HG02763 (cell line): ENCODE data around the gene SLC5A4.

Source experiments
- ATAC-seq: cut with Tn5 transposase; IDR thresholded peaks from one replicate; pipeline ENCODE4 v1.9.1; 2021; ENCODE audit warnings: mild to moderate bottlenecking, moderate library complexity; ENCODE audit not compliant: unreplicated experiment

SLC5A4 gene

DNA sequence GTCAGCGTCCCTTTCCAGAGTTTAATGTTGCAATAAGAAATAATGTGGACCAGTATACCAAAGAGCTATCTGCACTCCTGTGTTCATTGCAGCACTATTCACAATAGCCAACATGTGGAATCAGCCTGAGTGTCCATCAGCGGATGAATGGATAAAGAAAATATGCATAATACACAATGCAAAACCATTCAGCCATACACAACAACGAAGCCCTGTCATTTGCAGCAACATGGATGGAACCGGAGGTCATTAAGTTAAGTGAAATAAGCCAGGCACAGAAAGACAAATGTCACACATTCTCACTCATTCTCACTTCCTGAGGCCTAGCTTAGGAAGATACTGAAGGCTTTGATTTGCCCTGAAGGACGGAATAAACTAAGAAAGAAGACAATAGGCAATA lies 22.1 kb downstream of the SLC5A4 start:
- ATAC-seq, result no peak

DNA sequence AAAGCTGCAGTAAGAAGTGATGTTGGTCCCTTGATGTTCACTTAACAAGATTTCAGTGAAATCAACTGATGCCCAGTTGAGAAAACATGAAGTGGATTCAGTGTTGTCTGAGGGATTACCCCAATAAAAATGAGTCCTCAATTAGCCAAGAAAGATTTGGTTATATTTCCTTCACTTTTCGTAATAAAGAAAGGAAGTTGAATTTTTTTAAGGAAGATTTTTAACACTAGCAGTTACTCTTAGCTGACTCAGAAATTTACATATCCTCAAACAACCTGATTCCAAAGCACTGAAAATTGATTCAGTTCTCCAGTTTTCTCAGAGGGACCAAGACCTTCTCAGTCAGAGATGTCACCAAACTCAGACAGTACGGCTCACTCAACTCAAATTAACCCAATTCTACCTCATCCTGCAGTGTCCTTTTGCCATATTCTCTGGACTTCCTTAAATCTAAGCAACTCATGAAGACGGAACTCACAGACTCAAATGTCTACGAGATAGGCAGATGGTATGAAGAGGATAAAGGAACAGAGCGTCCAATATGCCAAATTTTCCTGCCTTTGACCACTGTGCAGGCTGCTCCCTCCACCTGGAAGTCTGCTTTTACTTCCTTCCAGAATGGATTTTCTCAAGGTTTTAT lies 22.8 kb downstream of the SLC5A4 start:
- no peak for ATAC-seq

DNA sequence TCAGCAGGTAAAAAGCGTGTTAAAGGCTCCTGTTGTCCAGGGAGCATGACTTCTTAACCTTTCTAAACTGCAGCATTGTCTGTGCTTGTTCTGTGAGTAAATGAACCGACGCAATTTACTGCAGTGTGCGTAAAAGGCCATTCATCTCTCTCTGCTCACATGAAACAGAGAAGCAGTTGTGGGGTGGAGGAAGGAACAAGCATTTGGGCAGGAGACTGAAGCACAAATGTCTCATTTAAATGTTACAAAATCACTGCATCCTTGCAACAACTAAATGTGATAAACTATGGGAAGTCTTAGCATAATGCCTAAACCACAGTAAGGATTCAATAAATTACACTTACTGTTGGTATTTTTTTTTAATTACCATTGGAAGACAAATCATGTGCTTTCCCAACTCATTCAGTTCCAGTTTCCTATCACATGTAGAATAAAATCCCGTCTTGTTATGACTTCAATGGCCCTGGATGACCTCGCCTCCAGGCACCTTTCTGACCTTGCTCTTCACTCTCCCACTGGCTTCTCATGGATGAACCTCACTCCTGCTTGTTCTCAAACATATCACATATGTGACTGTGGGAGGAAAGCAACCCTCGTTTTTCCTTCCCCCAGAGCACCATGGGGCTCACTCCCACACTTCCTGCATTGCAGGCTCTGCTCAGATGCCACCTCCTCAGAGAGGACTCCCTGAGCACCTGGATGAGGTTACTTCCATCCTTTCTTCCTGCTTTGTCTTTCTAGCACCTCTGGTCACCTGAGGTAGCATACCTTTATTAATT lies 28.6 kb downstream of the SLC5A4 start:
- ATAC-seq, result no peak

DNA sequence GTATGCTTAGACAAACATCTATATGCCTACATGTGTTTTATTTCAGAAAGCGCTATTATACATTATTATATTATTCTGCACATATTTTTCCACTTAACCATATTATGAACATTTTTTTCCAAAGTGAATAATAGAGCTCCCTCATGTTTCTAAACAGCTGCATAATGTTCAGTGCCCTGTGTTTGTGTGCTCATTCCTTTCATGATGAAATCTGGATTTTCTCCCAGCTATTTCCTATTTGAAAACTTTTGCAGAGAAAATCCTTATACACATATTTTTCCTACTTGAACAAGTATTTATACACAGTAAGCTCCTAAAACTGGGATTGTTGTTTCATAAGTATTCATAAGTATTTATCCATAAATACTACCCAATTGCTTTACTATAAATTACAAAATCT lies 32.2 kb downstream of the SLC5A4 start:
- no peak for ATAC-seq

DNA sequence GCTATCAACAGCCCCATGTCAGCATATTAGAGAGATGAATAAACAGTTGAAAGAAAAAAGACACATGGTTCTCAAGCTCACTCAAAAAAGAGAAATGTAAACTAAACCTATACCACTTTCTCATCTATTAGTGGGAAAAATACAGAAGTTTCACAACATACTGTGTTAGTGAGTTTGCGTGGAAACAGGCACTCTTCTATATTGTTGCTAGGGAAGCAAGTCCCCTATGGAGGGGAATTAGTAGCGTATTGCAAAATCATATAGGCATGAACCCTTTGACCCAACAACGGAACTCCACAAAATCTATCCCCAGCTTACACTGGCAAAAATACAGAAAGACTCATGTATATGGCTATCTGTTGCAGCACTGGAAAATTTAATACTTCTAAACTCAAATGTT lies 36.1 kb downstream of the SLC5A4 start:
- no peak for ATAC-seq

DNA sequence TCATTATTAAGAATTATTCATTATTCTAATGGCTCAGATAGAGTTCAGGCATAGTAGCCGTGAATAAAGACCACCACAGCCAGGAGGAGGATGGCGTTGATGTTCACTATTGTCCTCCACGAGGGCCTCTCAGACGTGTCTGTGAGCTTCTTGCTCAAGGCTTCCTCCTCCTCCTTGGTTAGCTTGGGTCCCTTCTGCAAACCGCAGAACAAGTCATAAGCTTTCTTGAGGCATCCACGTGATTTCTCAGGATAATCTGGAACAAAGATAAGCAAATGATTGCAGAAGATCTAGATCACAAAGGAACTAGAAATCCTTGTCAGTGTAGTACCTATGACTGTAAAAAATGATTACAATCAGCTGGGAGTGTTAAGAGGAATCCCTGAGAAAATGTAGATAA lies 36.7 kb downstream of the SLC5A4 start:
- no peak for ATAC-seq

DNA sequence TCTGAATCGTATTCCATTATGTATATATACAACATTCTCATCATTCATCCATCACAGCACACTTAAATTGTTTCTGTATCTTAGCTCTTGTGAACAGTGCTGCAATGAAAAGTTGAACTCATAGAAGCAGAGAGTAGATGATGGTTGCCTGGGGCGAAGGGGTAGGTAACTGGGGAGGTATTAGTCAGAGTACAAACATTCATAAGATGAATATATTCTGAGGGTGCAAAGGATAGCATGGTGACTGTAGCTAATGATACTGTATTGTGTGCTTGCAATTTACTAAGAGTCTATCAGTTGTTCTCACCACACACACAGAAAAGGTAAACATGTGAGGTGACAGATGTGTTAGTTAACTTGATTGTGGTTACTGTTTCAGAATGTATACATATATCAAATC lies 37.7 kb downstream of the SLC5A4 start:
- no peak for ATAC-seq

DNA sequence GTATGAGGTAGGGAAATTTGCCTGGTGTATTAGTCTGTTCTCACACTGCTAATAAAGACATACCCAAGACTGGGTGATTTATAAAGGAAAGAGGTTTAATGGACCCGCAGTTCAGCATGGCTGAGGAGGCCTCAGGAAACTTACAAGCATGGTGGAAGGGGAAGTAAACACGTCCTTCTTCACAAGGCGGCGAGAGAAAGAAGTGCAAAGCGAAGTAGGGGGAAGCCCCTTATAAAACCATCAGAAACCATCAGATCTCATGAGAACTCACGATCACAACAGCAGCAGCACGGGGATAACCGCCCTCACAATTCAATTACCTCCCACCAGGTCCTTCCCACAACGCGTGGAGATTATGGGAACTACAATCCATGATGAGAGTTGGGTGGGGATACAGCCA lies 38.2 kb downstream of the SLC5A4 start:
- ATAC-seq, result no peak

DNA sequence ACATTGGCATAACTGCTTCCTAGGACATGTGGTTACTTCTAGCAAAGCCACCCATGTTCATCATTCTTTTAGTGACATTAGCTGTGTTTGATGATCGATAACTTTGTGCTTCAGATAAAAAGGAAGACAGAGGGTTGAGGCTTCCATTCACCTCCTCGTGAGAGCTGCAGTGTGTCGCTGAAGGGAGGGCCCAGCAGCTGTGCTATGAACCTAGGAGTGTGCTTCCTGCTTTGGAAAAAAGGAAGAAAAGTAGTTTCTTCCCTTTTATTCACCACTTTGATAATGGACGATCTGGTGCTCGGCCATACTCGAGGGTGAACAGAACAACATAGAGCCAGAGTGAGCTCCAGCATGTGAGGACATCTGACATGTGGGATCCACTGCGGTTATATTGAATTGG lies 44.1 kb downstream of the SLC5A4 start:
- no peak for ATAC-seq

DNA sequence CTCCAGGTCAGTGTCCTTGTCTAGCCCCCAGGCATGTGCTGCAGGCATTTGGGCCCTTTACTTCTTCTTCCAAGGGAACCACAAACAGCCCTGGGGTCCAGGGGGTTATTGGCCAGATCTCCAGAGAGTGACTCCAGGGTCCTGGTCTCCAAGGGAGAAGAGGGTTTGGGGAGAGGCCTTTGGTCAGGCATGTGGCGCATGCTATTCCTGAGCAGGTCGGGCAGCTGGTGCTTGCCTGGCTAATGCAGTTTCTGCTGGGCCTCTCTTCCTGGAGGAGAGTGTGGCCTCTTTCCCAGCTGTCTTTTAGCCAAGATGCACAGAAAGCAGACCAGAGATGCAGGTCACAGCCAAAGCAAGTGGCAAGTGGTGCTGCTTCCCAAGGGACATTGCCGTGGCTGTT lies 46.5 kb downstream of the SLC5A4 start:
- ATAC-seq, result no peak

DNA sequence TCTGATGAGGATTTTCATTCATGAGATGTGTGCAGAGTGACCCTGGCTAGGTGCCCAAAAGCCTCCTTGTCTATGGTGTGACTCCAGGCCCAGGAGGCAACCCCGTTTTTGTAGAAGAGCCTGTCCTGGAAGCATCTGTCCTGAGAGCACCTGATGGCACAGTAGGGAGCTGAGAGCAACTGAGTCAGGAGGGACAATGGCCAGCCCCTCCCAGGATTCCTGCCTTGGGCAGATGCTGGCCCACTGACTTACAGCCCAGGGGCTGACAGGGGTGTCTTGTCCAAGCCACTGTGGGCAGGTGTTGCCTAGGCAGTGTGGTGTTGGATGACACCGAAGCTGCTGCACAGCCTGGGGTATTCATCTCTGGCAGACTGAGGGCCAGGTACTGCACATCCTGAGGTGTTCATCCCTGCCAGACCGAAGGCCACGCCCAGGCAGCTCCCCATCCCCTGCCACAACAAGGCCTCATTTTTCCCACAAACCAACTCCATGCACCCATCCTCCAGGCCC lies 47.1 kb downstream of the SLC5A4 start:
- no peak for ATAC-seq

DNA sequence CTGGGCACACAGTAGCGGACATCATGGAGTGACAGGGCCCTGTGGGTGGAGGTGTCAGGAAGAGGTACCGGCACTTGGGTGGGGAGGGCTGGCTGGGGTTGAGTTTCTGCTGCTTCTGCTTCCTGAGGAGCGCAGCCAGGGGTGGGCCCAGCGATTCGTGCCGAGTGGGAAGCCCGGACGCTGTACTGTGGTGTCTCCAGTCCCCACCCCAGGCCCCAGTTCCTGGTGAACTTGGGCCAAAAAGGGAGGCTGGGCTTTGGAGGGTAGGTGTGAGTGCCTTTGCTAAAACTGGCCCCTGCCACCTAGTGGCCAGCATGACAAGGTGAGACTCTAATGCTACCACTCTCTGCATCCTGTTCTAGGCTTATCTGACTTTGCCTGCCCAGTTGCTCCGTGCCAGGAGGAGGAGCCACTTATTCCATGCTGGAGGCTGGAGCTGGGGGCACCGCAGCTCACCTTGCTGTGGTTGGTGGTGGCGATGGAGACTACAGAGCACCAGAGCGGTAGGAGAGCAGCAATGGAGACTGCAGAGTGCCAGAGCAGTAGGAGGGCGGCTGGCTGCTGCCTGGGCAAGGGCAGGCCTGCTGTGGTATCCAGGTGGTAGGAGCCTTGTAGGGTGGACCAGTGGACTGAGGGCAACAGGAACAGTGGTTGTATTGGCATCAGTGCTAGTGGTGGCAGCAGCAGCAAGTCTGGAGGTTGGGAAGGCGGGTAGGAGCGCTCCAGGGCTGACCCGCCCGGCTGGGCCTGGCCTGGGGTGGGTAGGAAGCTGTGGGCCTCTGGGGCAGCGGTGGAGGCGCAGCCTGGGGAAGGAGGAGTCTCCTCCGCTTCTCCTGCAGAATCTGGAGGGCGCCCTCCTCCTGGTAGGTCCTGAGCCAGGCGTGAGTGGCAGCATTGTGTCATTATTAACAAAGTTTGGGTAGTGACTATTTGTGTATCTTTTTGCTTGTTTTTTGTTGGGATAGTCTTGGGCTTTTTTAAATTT lies 48.1 kb downstream of the SLC5A4 start:
- ATAC-seq, result no peak

DNA sequence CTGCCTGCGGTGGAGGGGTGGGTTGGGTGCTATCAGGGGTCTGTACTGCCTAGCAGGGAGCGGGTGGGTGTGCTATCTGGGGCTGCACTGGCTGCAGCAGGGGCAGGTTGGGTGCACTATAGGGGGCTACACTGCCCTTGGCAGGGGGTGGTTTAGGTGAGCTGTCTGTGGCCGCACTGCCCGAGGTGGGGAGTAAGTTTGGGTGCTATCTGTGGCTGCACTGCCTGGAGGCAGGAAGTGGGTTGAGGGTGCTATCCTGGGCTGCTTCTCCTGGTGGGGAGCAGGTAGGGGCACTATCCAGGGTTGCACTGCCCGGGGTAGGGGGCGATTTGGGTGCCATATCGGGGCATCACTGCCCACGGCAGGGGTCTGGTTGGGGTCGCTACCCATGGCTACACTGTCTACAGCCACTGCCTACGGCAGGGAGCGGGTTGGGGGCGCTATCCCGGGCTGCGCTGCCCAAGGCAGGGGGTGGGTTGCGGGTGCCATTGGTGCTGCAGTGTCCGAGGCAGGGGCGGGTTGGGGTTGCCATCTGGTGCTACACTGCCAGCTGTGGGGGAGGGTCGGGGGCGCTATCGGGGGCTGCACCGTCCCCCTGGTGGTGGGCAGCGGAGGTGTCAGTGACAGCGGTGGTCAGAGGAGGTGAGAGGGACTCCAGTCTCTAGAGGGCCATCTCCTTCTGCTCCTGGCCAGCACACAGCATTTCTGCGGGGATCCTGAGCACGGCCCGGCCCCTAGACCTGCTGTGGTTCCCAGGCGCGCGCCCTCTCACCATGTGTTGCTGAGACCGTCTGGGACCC lies 49.0 kb downstream of the SLC5A4 start:
- no peak for ATAC-seq

DNA sequence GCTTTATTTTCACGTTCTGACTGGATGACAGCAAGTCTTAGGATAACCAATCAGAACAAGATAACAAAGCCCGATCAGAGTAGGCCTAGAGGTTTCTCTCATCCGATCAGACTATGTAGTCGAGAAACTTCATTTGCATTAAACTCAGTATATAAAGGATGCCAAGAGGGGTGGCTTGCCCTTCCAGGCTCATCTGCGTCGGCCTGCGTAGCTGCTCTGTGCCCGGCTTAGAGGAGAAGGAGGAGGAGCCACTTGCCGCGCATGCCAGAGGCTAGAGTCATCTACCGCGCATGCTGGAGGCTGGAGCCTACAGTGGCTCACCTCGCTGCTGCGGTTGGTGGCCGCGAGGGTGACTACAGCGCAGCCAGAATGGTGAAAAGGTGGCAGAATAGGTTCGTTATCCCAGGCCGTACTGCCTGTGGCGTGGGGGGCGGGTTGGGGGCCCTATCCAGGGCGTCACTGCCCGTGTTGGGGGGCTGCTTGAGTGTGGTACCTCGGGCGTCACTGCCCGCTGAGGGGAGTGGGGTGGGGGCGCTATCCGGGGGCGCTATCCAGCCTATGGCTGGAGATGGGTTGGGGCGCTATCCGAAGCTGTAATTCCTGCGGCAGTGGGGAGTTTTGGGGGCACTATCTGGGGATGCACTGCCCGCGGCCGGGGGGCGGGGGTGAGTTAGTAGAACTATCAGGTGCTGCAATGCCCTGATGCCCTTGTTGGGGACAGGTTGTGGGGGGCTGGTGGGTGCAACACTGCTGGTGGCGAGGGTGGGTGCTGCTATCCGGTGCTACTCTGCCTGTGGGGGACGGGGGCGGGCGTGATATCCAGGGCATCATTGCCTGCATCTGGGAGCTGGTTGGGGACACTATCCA lies 50.1 kb downstream of the SLC5A4 start, which contains the start of gene RFPL2:
RFPL2 (minus strand) TSS at position 218 of the 867 bp plus-strand sequence. CDS start 2,622 bp downstream, outside the sequence.
- ATAC-seq, result no peak

DNA sequence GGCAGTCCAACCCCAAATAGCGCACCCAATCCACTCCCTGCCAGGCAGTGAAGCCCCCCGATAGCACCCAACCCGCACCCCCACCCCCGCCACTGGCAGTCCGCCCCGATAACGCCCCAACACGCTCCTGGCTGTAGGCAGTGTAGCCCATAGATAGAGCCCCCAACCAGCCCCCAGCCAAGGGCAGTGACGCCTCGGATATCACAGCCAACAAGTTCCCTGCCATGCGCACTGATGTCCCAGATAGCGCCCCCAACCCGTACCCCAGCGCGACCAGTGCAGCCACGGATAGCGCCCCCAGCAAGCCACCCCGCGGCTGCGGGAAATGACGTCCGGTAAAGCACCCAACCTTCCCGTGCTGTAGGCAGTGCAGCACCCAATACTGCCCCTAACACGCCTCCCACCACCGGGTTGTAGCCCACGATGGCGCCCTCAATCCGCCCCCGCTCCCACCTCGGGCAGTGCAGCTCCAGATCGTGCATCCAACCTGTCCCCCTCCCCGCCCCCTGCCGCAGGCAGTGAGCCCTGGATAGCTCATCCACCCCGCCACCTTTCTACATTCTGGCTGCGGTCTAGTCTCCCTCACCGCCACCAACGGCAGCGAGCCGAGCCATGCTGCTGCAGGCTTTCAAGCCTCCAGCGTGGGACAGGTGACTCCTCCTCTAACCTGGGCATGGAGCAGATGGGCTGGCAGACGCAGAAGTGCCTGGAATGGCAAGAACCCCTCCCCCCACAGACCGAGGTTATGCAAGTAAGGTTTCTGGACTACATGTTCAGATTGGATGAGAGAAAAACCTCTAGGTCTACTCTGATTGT lies 50.9 kb downstream of the SLC5A4 start:
- no peak for ATAC-seq

DNA sequence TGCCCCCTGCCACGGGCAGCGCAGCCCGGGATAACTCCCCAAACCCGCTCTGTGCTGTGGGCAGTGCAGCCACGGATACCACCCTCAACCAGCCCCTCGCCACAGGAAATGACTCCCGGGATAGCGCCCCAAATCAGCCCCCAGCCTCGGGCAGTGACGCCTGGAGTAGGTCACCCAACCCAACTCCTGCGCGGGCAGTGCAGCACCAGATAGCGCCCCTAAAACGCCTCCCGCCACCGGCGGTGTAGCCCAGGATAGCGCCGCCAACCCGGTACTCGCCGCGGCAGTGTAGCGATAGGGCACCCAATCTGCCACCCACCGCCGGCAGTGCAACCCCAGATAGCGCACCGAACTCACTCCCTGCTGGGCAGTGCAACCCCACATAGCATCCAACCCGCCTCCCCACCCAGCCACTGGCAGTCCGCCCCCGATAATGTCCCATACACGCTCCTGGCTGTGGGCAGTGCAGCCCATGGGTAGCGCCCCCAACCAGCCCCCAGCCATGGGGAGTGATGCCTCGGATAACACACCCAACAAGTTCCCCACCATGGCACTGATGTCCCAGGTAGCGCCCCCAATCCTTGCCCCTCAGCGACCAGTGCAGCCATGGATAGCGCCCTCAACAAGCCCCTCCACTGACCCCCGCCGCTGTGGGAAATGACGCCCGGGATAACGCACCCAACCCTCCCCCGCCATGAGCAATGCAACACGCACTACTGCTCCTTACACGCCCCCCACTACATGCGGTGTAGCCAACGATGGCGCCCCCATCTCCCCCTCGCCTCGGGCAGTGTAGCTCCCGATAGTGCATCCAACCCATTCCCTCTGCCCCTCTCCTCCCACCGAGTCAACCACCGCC lies 51.7 kb downstream of the SLC5A4 start:
- no peak for ATAC-seq

DNA sequence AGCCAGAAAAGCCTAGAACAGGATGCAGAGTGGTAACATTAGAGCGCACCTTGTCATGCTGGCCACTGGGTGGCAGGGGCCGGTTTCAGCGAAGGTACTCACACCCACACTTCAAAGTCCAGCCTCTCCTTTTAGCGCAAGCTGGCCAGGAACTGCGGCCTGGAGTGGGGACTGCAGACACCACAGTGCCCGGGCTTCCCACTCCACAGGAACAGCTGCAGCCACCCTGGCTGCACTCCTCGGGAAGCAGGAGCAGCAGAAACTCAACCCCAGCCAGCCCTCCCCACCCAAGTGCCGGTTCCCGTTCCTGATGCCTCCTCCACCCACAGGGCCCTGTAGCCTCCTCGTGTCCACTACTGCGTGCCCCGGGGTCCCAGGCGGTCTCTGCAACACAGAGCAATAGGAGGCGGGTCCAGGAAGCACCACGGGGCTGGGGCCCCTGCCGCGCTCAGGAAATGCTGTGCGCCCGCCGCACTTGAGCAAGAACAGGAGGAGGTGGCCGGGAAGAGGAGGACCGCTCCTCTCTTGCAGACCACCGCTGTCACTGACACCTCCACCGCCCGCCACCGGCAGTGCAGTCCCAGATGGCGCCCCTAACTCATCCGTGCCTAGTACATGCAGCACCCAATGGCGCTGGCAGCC lies 52.5 kb downstream of the SLC5A4 start:
- ATAC-seq, result no peak
